HepG2 (cell line): ENCODE data around the gene TCF25. TPM values are rescaled to one million over a fixed set of nuclear protein-coding genes. Genes with fewer than 3 reads are reported as not detected.

ENCODE experiments used
- ATM ChIP-seq: fragments of 450-650 bp; IDR thresholded peaks from 2 replicates; pipeline ENCODE4 v1.7.1; 2017; ENCODE audit warnings: mild to moderate bottlenecking, borderline replicate concordance
- E2F1 ChIP-seq: sonication (generic); formaldehyde crosslinking; IDR thresholded peaks from 2 replicates; pipeline ENCODE4 v1.5.0; 2020; ENCODE audit warnings: missing genetic modification reagents
- EZH2 ChIP-seq: conservative IDR thresholded peaks from 2 replicates; pipeline ENCODE4 v1.6.1; 2012; ENCODE audit warnings: mild to moderate bottlenecking, low read depth, low read length, moderate library complexity
- GPBP1L1 ChIP-seq: sonication (generic); formaldehyde crosslinking; IDR thresholded peaks from 2 replicates; pipeline ENCODE4 v1.5.0; 2020; ENCODE audit warnings: mild to moderate bottlenecking, missing genetic modification reagents
- HCFC1 ChIP-seq: fragments of 150-350 bp; IDR thresholded peaks from 2 replicates; pipeline ENCODE4 v1.6.1; 2014; ENCODE audit warnings: low read depth, low read length
- HHEX ChIP-seq: IDR thresholded peaks from 2 replicates; pipeline ENCODE4 v1.6.1; 2016; ENCODE audit warnings: control low read depth
- HMG20B ChIP-seq: conservative IDR thresholded peaks from 2 replicates; pipeline ENCODE4 v1.6.1; 2016; ENCODE audit warnings: missing genetic modification reagents, missing compliant biosample characterization
- HNRNPH1 ChIP-seq: fragments of 200-400 bp; formaldehyde crosslinking; optimal IDR thresholded peaks from 2 replicates; pipeline ENCODE3; 2017; ENCODE audit warnings: mild to moderate bottlenecking, low read depth, low read length
- MYC ChIP-seq: sonication (generic); formaldehyde crosslinking; IDR thresholded peaks from 2 replicates; pipeline ENCODE4 v1.9.0; 2021; ENCODE audit warnings: missing genetic modification reagents, borderline replicate concordance
- MYPOP ChIP-seq: sonication (generic); formaldehyde crosslinking; IDR thresholded peaks from 2 replicates; pipeline ENCODE4 v1.8.1; 2023; ENCODE audit warnings: mild to moderate bottlenecking, moderate library complexity, missing genetic modification reagents
- NFATC3 ChIP-seq: sonication (generic); formaldehyde crosslinking; IDR thresholded peaks from 2 replicates; pipeline ENCODE4 v1.5.1; 2020; ENCODE audit warnings: mild to moderate bottlenecking, missing genetic modification reagents
- NONO ChIP-seq, 2 experiments: fragments of 450-650 bp in 1 of 2; sonication (generic) in 1 of 2; formaldehyde crosslinking in 1 of 2; IDR thresholded peaks in 1 of 2; conservative IDR thresholded peaks in 1 of 2; 2 replicates each; pipeline versions ENCODE4 v1.6.1 to v1.8.0; 2017 to 2022; ENCODE audit warnings: mild to moderate bottlenecking in 1 of 2, missing genetic modification reagents in 1 of 2, moderate library complexity in 1 of 2
- NR2F2 ChIP-seq: IDR thresholded peaks from 2 replicates; pipeline ENCODE4 v1.6.1; 2012; ENCODE audit warnings: low read depth, inconsistent platforms, borderline replicate concordance
- PPARG ChIP-seq: conservative IDR thresholded peaks from 2 replicates; pipeline ENCODE4 v1.6.1; 2016; ENCODE audit warnings: missing biosample characterization, missing genetic modification reagents
- RAD21 ChIP-seq: fragments of 450-650 bp; formaldehyde crosslinking; IDR thresholded peaks from 2 replicates; pipeline ENCODE4 v1.5.0; 2020; ENCODE audit warnings: mild to moderate bottlenecking
- ZBTB7B ChIP-seq: sonication (generic); formaldehyde crosslinking; IDR thresholded peaks from 2 replicates; pipeline ENCODE4 v1.4.0; 2020; ENCODE audit warnings: missing genetic modification reagents
- ZFP91 ChIP-seq: sonication (generic); formaldehyde crosslinking; IDR thresholded peaks from 2 replicates; pipeline ENCODE4 v1.9.0; 2022; ENCODE audit warnings: missing genetic modification reagents, mild to moderate bottlenecking, borderline replicate concordance
- ZIK1 ChIP-seq: sonication (generic); formaldehyde crosslinking; IDR thresholded peaks from 2 replicates; pipeline ENCODE4 v1.5.0; 2020; ENCODE audit warnings: mild to moderate bottlenecking, low read depth, missing genetic modification reagents, borderline replicate concordance
- ZMYM2 ChIP-seq: sonication (generic); formaldehyde crosslinking; IDR thresholded peaks from 2 replicates; pipeline ENCODE4 v1.8.0; 2022; ENCODE audit warnings: mild to moderate bottlenecking, missing genetic modification reagents
- ZNF256 ChIP-seq: sonication (generic); formaldehyde crosslinking; conservative IDR thresholded peaks from 2 replicates; pipeline ENCODE4 v1.4.0; 2020; ENCODE audit warnings: missing genetic modification reagents
- ZNF382 ChIP-seq: sonication (generic); formaldehyde crosslinking; IDR thresholded peaks from 2 replicates; pipeline ENCODE4 v1.5.0; 2020; ENCODE audit warnings: missing genetic modification reagents, mild to moderate bottlenecking, borderline replicate concordance
- ZNF577 ChIP-seq: sonication (generic); formaldehyde crosslinking; IDR thresholded peaks from 2 replicates; pipeline ENCODE4 v1.4.0; 2020; ENCODE audit warnings: mild to moderate bottlenecking, low read depth, missing genetic modification reagents, borderline replicate concordance
- ZNF598 ChIP-seq: sonication (generic); formaldehyde crosslinking; IDR thresholded peaks from 2 replicates; pipeline ENCODE4 v1.5.1; 2020; ENCODE audit warnings: mild to moderate bottlenecking, missing genetic modification reagents, borderline replicate concordance
- ZNF644 ChIP-seq: IDR thresholded peaks from 2 replicates; pipeline ENCODE4 v1.6.1; 2016; ENCODE audit warnings: low read depth
- ZNF747 ChIP-seq: sonication (generic); formaldehyde crosslinking; IDR thresholded peaks from 2 replicates; pipeline ENCODE4 v1.8.1; 2023; ENCODE audit warnings: missing genetic modification reagents, mild to moderate bottlenecking, borderline replicate concordance
- polyA plus RNA-seq, 8 experiments: library from polyadenylated mRNA; depleted of rRNA in 3 of 8; stranded (reverse) in 7 of 8; unstranded in 1 of 8; fragments of >200 nt; fragmentation: Illumina TruSeq in 4 of 8; extraction: Trizol in 4 of 8; gene quantifications; 2 replicates each; pipeline versions ENCODE4 v1.2.1 to v1.2.3, GENCODE V29; 2011 to 2016; ENCODE audit warnings: low read depth in 4 of 8, missing spikeins in 1 of 8, mixed read lengths in 1 of 8; ENCODE audit not compliant: insufficient read depth in 1 of 8
- total RNA-seq, 5 experiments: library from RNA; depleted of rRNA; stranded (reverse); fragments of >200 nt; fragmentation: Illumina TruSeq; extraction: Trizol; gene quantifications; 2 replicates each; pipeline ENCODE4 v1.2.3, GENCODE V29; 2016; ENCODE audit warnings: low read depth in 1 of 5

The TCF25 gene
- total and polyA plus RNA-seq, 2 of the 13 experiments (the other 11 are each of a cell fraction or from before 2014, with no cell fraction given): 138 to 206 TPM

- TF ChIP-seq ZNF577 (CRISPR knock-in tag) (no peak), ZNF598 (CRISPR knock-in tag) (peak; percentile 77; the same call in 1 of the 2 replicates), ZNF644 (no peak), EZH2 (no peak), MYC (CRISPR knock-in tag) (peak; percentile 85), HMG20B (CRISPR knock-in tag) (no peak), ATM (no peak), HNRNPH1 (no peak), NR2F2 (peak; percentile 32; the same call in 1 of the 2 replicates), ZBTB7B (CRISPR knock-in tag) (peak; percentile 91; the same call in 1 of the 2 replicates), E2F1 (CRISPR knock-in tag) (peak; percentile 93), RAD21 (CRISPR knock-in tag) (peak; percentile 58; the same call in 1 of the 2 replicates), ZNF382 (no peak), GPBP1L1 (CRISPR knock-in tag) (no peak), ZNF256 (peak; percentile 96), NONO (IDR thresholded peaks at IDR 0.05) (no peak), NONO (CRISPR knock-in tag; conservative IDR thresholded peaks at IDR 0.05) (peak; percentile 33; the same call in 1 of the 2 replicates), MYPOP (CRISPR knock-in tag) (peak; percentile 85; the same call in 1 of the 2 replicates), HHEX (CRISPR knock-in tag) (no peak), ZMYM2 (CRISPR knock-in tag) (peak; percentile 66), HCFC1 (peak; percentile 5; the same call in 1 of the 2 replicates), NFATC3 (CRISPR knock-in tag) (peak; percentile 81), ZIK1 (CRISPR knock-in tag) (no peak), ZFP91 (CRISPR knock-in tag) (peak; percentile 81), PPARG (CRISPR knock-in tag) (no peak; the same call in 1 of the 2 replicates), ZNF747 (CRISPR knock-in tag) (peak; percentile 93)
Measured at GRCh38 chr16:89873109-89873971, at the start of gene TCF25 (continued).
